K562 (cell line): Measurements from ENCODE around the gene POR. TPM values are rescaled to one million over a fixed set of nuclear protein-coding genes. Genes with fewer than 3 reads are reported as not detected.

ENCODE experiments used
- BHLHE40 ChIP-seq: IDR thresholded peaks from 2 replicates; pipeline ENCODE4 v1.6.1; 2011; ENCODE audit warnings: low read length, improper control_type of control experiment
- CBFB ChIP-seq: sonication (generic); formaldehyde crosslinking; IDR thresholded peaks from 2 replicates; pipeline ENCODE4 v1.4.0; 2020; ENCODE audit warnings: mild to moderate bottlenecking, missing genetic modification reagents
- CBX8 ChIP-seq: fragments of 200-600 bp; sonication (generic); IDR thresholded peaks from 2 replicates; pipeline ENCODE4 v1.6.1; 2012; ENCODE audit warnings: borderline replicate concordance, mixed run types, low read depth, mild to moderate bottlenecking, moderate library complexity, mixed read lengths, low read length, control low read depth, inconsistent platforms; ENCODE audit not compliant: poor library complexity, severe bottlenecking; ENCODE audit errors: extremely low read depth
- JUNB ChIP-seq: fragments of 450-650 bp; formaldehyde crosslinking; conservative IDR thresholded peaks from 2 replicates; pipeline ENCODE4 v1.4.0; 2020; ENCODE audit warnings: mild to moderate bottlenecking
- KLF6 ChIP-seq: fragments of 250-450 bp; sonication (Bioruptor Pico); IDR thresholded peaks from 2 replicates; pipeline ENCODE4 v1.4.0; 2020; ENCODE audit warnings: mild to moderate bottlenecking, moderate library complexity, borderline replicate concordance
- MCM7 ChIP-seq, 2 experiments: fragments of 450-650 bp; IDR thresholded peaks; 2 replicates each; pipeline ENCODE4 v1.6.1; 2016 to 2018
- NR2F6 ChIP-seq: fragments of 450-650 bp; formaldehyde crosslinking; IDR thresholded peaks from 2 replicates; pipeline ENCODE4 v1.4.0; 2020; ENCODE audit warnings: mild to moderate bottlenecking
- PTRF ChIP-seq: fragments of 450-650 bp; IDR thresholded peaks from 2 replicates; pipeline ENCODE4 v1.6.1; 2016; ENCODE audit warnings: mild to moderate bottlenecking, missing genetic modification characterization, missing compliant biosample characterization
- RFX5 ChIP-seq: IDR thresholded peaks from 2 replicates; pipeline ENCODE4 v1.6.1; 2011; ENCODE audit warnings: low read depth, mild to moderate bottlenecking, improper control_type of control experiment, low read length
- SIN3A ChIP-seq, 2 experiments: fragments of 150-350 bp in 1 of 2; IDR thresholded peaks; 2 replicates each; pipeline ENCODE4 v1.6.1; 2011 to 2016; ENCODE audit warnings: borderline replicate concordance in 2 of 2, low read depth in 2 of 2, low read length in 2 of 2, mild to moderate bottlenecking in 2 of 2, moderate library complexity in 2 of 2; ENCODE audit not compliant: control insufficient read depth in 1 of 2
- SIX5 ChIP-seq, 2 experiments: IDR thresholded peaks; 2 replicates each; pipeline ENCODE4 v1.6.1; 2011; ENCODE audit warnings: low read length in 2 of 2, borderline replicate concordance in 1 of 2, low read depth in 1 of 2, mild to moderate bottlenecking in 1 of 2, moderate library complexity in 1 of 2; ENCODE audit not compliant: insufficient read depth in 1 of 2
- TEAD4 ChIP-seq, 2 experiments: sonication (generic) in 1 of 2; formaldehyde crosslinking in 1 of 2; IDR thresholded peaks; 2 replicates each; pipeline versions ENCODE4 v1.6.1 to v1.8.0; 2012 to 2022; ENCODE audit warnings: borderline replicate concordance in 1 of 2, inconsistent platforms in 1 of 2, low read length in 1 of 2, mild to moderate bottlenecking in 1 of 2, missing genetic modification reagents in 1 of 2
- ZBTB1 ChIP-seq: sonication (generic); formaldehyde crosslinking; IDR thresholded peaks from 2 replicates; pipeline ENCODE4 v1.8.1; 2023; ENCODE audit warnings: missing genetic modification reagents, low read depth, mild to moderate bottlenecking, borderline replicate concordance
- ZNF12 ChIP-seq: sonication (generic); formaldehyde crosslinking; IDR thresholded peaks from 2 replicates; pipeline ENCODE4 v1.4.0; 2020; ENCODE audit warnings: mild to moderate bottlenecking, missing genetic modification reagents
- polyA plus RNA-seq, 8 experiments: library from polyadenylated mRNA; depleted of rRNA in 4 of 8; stranded (reverse) in 5 of 8; unstranded in 3 of 8; fragments of >200 nt; fragmentation: Nextera tagmentation in 2 of 8; fragmentation: Illumina TruSeq in 1 of 8; extraction: Ambion mirVana in 2 of 8; extraction: Trizol in 1 of 8; gene quantifications; 2 replicates each; pipeline versions ENCODE4 v1.2.1 to v1.2.3, GENCODE V29; 2011 to 2014; ENCODE audit warnings: inconsistent platforms in 1 of 8, missing spikeins in 1 of 8
- total RNA-seq, 7 experiments: library from RNA; depleted of rRNA in 6 of 7; stranded (reverse); fragments of >200 nt in 6 of 7; fragmentation: Illumina TruSeq in 2 of 7; extraction: Trizol in 2 of 7; gene quantifications; 2 replicates each; pipeline versions ENCODE4 v1.2.1 to v1.2.3, GENCODE V29; 2011 to 2021; ENCODE audit warnings: low replicate concordance in 1 of 7
- TF ChIP-seq, protein P1 (sequence below): fragments of 450-650 bp; IDR thresholded peaks from 2 replicates; pipeline ENCODE4 v1.6.1; 2016
- TF ChIP-seq, protein P2 (sequence below), 2 experiments: IDR thresholded peaks; 2 replicates each; pipeline ENCODE4 v1.6.1; 2012; ENCODE audit warnings: improper control_type of control experiment in 2 of 2, low read depth in 2 of 2, low read length in 2 of 2, borderline replicate concordance in 1 of 2
- TF ChIP-seq, protein P3 (sequence below): sonication (generic); formaldehyde crosslinking; IDR thresholded peaks from 2 replicates; pipeline ENCODE4 v1.8.0; 2023; ENCODE audit warnings: missing genetic modification reagents, mild to moderate bottlenecking, borderline replicate concordance

Gene POR
- total and polyA plus RNA-seq, 9 of the 15 experiments (the other 6 are each of a cell fraction or from before 2014, with no cell fraction given): 4.7 to 142 (median 40.8) TPM

DNA sequence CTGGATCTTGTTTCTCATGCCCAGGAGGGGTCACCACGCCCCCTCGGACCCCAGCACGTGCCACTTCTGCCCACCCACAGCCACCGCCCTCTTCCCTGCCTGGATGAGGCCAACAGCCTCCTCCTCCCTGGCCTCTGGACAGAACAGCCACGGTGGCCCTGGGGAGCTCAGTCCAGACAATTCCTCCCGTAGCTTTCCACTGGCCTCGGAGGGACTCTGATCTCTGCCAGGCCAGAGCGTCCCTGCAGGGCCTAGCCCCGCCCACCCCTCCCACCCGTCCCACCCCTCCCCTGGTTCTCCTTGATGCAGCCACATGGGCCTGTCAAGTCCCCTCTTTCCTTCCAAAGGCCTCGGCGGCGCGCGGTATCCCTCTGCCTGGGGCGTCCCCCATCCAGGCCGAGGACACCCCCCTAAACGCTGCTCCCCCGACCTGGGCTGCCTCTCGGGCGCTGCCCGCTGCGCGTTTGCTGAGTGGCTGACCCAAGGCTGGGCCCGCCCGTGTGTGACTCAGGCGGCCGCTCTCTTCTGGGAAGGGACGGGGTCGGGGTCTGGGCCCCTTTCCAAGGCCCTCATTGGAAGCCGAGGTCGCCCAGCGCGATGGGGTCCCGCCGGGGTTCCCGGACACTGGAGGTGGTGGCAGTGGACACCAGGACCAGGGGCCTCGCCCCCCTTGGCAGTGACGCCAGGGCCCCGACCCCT, 78.9 kb downstream of the POR start (continued):
- TF ChIP-seq, protein P1, sequence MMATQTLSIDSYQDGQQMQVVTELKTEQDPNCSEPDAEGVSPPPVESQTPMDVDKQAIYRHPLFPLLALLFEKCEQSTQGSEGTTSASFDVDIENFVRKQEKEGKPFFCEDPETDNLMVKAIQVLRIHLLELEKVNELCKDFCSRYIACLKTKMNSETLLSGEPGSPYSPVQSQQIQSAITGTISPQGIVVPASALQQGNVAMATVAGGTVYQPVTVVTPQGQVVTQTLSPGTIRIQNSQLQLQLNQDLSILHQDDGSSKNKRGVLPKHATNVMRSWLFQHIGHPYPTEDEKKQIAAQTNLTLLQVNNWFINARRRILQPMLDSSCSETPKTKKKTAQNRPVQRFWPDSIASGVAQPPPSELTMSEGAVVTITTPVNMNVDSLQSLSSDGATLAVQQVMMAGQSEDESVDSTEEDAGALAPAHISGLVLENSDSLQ: no peak
- TF ChIP-seq SIN3A (IDR thresholded peaks at IDR 0.05; ENCODE audit: borderline replicate concordance in 2 of 2, control insufficient read depth in 1 of 2, low read depth in 2 of 2, low read length in 2 of 2): 0 out of 4 replicates have a peak, but pooled peaks of 1 of the 2 experiments have one; percentile 15
- TF ChIP-seq, protein P2, sequence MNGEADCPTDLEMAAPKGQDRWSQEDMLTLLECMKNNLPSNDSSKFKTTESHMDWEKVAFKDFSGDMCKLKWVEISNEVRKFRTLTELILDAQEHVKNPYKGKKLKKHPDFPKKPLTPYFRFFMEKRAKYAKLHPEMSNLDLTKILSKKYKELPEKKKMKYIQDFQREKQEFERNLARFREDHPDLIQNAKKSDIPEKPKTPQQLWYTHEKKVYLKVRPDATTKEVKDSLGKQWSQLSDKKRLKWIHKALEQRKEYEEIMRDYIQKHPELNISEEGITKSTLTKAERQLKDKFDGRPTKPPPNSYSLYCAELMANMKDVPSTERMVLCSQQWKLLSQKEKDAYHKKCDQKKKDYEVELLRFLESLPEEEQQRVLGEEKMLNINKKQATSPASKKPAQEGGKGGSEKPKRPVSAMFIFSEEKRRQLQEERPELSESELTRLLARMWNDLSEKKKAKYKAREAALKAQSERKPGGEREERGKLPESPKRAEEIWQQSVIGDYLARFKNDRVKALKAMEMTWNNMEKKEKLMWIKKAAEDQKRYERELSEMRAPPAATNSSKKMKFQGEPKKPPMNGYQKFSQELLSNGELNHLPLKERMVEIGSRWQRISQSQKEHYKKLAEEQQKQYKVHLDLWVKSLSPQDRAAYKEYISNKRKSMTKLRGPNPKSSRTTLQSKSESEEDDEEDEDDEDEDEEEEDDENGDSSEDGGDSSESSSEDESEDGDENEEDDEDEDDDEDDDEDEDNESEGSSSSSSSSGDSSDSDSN (IDR thresholded peaks at IDR 0.05; ENCODE audit: borderline replicate concordance in 1 of 2, low read depth in 2 of 2, low read length in 2 of 2): 0 out of 4 replicates have a peak, but pooled peaks of 1 of the 2 experiments have one; percentile 3
- peak; percentile 63; the same call in 1 of the 2 replicates for TF ChIP-seq ZBTB1 (CRISPR knock-in tag)
- TF ChIP-seq CBX8: no peak
- TF ChIP-seq MCM7 (IDR thresholded peaks at IDR 0.05): no peak
- no peak for TF ChIP-seq KLF6 (CRISPR knock-in tag)
- no peak for TF ChIP-seq PTRF (tag)
- TF ChIP-seq NR2F6 (CRISPR knock-in tag): no peak
- TF ChIP-seq TEAD4 (IDR thresholded peaks at IDR 0.05; ENCODE audit: low read length): no peak
- no peak for TF ChIP-seq TEAD4 (CRISPR knock-in tag; IDR thresholded peaks at IDR 0.05; ENCODE audit: borderline replicate concordance)
- TF ChIP-seq SIX5 (IDR thresholded peaks at IDR 0.05; ENCODE audit: borderline replicate concordance in 1 of 2, insufficient read depth in 1 of 2, low read depth in 1 of 2, low read length in 2 of 2): no peak
- TF ChIP-seq ZNF12 (CRISPR knock-in tag): no peak
- no peak for TF ChIP-seq RFX5
- 0 out of 2 replicates have a peak, but pooled peaks have one; percentile 10 for TF ChIP-seq CBFB (CRISPR knock-in tag)
- TF ChIP-seq, protein P3, sequence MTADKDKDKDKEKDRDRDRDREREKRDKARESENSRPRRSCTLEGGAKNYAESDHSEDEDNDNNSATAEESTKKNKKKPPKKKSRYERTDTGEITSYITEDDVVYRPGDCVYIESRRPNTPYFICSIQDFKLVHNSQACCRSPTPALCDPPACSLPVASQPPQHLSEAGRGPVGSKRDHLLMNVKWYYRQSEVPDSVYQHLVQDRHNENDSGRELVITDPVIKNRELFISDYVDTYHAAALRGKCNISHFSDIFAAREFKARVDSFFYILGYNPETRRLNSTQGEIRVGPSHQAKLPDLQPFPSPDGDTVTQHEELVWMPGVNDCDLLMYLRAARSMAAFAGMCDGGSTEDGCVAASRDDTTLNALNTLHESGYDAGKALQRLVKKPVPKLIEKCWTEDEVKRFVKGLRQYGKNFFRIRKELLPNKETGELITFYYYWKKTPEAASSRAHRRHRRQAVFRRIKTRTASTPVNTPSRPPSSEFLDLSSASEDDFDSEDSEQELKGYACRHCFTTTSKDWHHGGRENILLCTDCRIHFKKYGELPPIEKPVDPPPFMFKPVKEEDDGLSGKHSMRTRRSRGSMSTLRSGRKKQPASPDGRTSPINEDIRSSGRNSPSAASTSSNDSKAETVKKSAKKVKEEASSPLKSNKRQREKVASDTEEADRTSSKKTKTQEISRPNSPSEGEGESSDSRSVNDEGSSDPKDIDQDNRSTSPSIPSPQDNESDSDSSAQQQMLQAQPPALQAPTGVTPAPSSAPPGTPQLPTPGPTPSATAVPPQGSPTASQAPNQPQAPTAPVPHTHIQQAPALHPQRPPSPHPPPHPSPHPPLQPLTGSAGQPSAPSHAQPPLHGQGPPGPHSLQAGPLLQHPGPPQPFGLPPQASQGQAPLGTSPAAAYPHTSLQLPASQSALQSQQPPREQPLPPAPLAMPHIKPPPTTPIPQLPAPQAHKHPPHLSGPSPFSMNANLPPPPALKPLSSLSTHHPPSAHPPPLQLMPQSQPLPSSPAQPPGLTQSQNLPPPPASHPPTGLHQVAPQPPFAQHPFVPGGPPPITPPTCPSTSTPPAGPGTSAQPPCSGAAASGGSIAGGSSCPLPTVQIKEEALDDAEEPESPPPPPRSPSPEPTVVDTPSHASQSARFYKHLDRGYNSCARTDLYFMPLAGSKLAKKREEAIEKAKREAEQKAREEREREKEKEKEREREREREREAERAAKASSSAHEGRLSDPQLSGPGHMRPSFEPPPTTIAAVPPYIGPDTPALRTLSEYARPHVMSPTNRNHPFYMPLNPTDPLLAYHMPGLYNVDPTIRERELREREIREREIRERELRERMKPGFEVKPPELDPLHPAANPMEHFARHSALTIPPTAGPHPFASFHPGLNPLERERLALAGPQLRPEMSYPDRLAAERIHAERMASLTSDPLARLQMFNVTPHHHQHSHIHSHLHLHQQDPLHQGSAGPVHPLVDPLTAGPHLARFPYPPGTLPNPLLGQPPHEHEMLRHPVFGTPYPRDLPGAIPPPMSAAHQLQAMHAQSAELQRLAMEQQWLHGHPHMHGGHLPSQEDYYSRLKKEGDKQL (CRISPR knock-in tag): 0 out of 2 replicates have a peak, but pooled peaks have one; percentile 60
- TF ChIP-seq BHLHE40: peak; percentile 68
- TF ChIP-seq JUNB (CRISPR knock-in tag): no peak
